Peyer's patch (tissue), 4 donors: ENCODE data around the gene VAT1. TPM values are rescaled to one million over a fixed set of nuclear protein-coding genes. Genes with fewer than 3 reads are reported as not detected.

Experiments
- DNase-seq, 3 donors: peaks; one replicate each; pipeline ENCODE4 v3.0.0-alpha.2; 2017 to 2019
- H3K27ac ChIP-seq, 4 donors: fragments of 200-600 bp; sonication (generic); one replicate each; pipeline ENCODE4 v1.5.1; 2016 to 2019
- H3K27me3 ChIP-seq, 2 donors: fragments of 200-600 bp; sonication (generic); one replicate each; pipeline ENCODE4 v1.5.1; 2019
- H3K36me3 ChIP-seq, 3 donors: fragments of 200-600 bp; sonication (generic); one replicate each; pipeline ENCODE4 v1.5.1; 2016 to 2019
- H3K4me1 ChIP-seq, 4 donors: fragments of 200-600 bp; sonication (generic); one replicate each; pipeline ENCODE4 v1.5.1; 2016 to 2019
- H3K4me3 ChIP-seq, 4 donors: fragments of 200-600 bp; sonication (generic); 1 replicate in 3 of 4; 2 replicates in 1 of 4; pipeline ENCODE4 v1.5.1; 2016 to 2019; ENCODE audit warnings: mild to moderate bottlenecking in 1 of 4
- H3K9me3 ChIP-seq, 4 donors: fragments of 200-600 bp; sonication (generic); one replicate each; pipeline ENCODE4 v1.5.1; 2016 to 2019; ENCODE audit warnings: mild to moderate bottlenecking in 1 of 4
- POLR2A ChIP-seq, 2 donors: fragments of 450-650 bp; IDR thresholded peaks; one replicate each; pipeline ENCODE4 v1.5.1; 2017; ENCODE audit warnings: antibody characterized with exemption in 2 of 2, mild to moderate bottlenecking in 2 of 2, moderate library complexity in 2 of 2
- total RNA-seq, 4 donors: library from RNA; depleted of rRNA; stranded (reverse); fragments of >200 nt; gene quantifications; one replicate each; pipeline ENCODE4 v1.1.0, GENCODE V29; 2016
- TF ChIP-seq, protein P1 (sequence below), 6 experiments: fragments of 450-650 bp in 4 of 6; fragments of 200-600 bp in 2 of 6; sonication (generic) in 1 of 6; IDR thresholded peaks; one replicate each; pipeline ENCODE4 v1.5.1; 2017 to 2019; ENCODE audit warnings: antibody characterized with exemption in 6 of 6, mild to moderate bottlenecking in 3 of 6, moderate library complexity in 1 of 6

VAT1 gene
- total RNA-seq, 4 donors from 2014 or later = 52.8 to 97.8 (median 71.5) TPM

DNA sequence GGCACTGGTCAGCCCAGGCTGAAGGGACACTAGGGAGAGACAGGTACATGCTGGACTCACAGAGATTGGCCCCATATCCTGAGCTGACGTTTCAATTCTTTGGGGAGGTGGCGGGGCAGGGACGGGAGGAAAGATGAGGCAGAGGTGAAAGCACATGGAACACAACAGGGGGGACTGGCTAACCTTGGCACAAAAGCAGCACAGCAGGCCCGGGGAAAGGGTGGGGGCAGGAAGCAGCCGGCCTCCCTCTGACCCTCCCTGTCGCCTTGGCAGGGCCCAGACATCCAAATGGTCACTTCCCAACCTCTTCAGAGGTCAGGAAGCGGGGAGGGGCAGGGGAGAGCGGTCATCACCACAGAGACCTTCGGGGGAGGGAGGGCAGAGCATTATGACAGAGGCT is 6.6 kb downstream of the VAT1 start:
- no peak overlapping the region for H3K4me3 ChIP-seq
- H3K9me3 ChIP-seq = no peaks in the 10 kb centered on the region
- no peaks in the 10 kb centered on the region for H3K27me3 ChIP-seq
- no peak for TF ChIP-seq POLR2A (IDR thresholded peaks at IDR 0.05)
- TF ChIP-seq, protein P1, sequence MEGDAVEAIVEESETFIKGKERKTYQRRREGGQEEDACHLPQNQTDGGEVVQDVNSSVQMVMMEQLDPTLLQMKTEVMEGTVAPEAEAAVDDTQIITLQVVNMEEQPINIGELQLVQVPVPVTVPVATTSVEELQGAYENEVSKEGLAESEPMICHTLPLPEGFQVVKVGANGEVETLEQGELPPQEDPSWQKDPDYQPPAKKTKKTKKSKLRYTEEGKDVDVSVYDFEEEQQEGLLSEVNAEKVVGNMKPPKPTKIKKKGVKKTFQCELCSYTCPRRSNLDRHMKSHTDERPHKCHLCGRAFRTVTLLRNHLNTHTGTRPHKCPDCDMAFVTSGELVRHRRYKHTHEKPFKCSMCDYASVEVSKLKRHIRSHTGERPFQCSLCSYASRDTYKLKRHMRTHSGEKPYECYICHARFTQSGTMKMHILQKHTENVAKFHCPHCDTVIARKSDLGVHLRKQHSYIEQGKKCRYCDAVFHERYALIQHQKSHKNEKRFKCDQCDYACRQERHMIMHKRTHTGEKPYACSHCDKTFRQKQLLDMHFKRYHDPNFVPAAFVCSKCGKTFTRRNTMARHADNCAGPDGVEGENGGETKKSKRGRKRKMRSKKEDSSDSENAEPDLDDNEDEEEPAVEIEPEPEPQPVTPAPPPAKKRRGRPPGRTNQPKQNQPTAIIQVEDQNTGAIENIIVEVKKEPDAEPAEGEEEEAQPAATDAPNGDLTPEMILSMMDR (IDR thresholded peaks at IDR 0.05) = no peak
- peaks cover 0 to 56% (median 0%) of the 10 kb centered on the region in 4 donors for H3K4me1 ChIP-seq
- DNase-seq = no peak
- peak overlapping the region in 2 of 4 donors; percentile 44 to 52 for H3K27ac ChIP-seq
- peaks cover 0 to 46% (median 0%) of the 10 kb centered on the region in 3 donors for H3K36me3 ChIP-seq

DNA sequence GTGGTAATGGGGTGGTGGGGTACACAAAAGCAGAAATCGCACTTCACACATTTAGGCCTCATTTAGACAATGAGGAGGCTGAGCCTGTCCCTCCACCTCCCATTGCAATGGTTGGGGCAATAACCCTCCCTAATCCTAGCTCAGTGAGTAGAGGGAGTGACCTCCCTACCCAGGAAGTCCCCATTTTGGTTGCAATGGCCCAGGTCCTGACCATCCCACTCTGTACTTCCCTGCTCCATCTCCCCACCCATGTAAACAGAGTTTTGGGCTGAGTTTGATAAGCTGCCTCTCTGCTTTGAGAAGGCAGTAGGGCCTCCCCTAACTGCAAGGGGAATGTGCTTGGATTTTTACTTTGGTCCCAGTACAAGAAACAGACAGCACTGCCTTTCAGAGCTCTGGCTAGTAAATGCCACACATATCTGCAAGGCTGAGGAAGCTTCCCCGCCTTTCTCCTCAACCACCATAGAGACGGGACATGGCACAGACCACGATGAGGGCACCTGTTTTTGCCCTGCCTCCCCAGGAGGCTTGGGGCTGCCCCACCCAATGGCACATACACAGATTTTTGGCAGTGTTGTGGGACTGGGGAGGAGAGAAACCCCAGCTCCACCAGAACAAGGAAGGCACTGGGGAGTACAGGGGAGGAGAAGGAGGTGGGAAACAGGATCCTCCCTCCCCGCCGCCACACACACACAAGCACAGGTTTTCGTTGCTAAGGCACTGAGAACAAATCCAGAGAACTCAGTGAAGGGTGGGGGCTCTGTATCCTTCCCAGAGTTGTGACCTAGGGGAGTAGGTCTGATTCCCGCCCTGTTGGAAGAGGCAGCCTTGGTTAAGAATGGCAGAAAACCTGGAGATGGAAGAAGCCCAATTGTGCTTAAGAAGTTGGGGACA is 7.3 kb downstream of the VAT1 start:
- TF ChIP-seq, protein P1 (IDR thresholded peaks at IDR 0.05) = no peak
- no peak for TF ChIP-seq POLR2A (IDR thresholded peaks at IDR 0.05)
- DNase-seq = no peak
- no peaks in the 10 kb centered on the region for H3K9me3 ChIP-seq
- H3K27me3 ChIP-seq = no peaks in the 10 kb centered on the region
- peaks cover 0 to 56% (median 0%) of the 10 kb centered on the region in 4 donors for H3K4me1 ChIP-seq
- peak overlapping the region in 3 of 4 donors; percentile 17 to 52 (median 44) for H3K27ac ChIP-seq
- H3K36me3 ChIP-seq = peaks cover 0 to 46% (median 0%) of the 10 kb centered on the region in 3 donors
- H3K4me3 ChIP-seq = no peak overlapping the region

DNA sequence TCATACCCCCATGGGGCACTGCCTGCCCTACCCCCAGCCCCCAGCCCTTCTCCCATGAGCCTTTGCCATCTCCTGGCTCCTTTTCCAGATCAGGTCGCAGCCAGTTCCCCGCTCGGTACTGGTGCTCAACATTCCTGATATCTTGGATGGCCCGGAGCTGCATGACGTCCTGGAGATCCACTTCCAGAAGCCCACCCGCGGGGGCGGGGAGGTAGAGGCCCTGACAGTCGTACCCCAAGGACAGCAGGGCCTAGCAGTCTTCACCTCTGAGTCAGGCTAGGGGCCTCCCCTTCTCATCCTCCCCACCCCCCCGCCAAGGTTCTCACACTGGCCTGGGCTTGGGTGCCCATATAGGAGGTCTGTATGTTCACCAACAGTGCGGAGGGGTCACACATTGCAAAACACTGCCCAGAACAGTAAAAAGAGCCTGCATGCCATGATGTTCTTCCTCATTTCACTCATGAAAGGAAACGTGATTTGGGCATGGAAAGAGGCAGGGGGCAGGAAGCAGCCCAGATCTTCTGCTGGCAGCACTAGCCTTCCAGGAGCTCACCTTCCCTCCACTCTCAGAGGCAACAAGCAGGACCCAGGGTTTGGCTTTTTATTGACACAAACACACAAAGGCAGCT is 8.1 kb downstream of the VAT1 start:
- TF ChIP-seq POLR2A (IDR thresholded peaks at IDR 0.05) = no peak
- TF ChIP-seq, protein P1 (IDR thresholded peaks at IDR 0.05) = no peak
- Histone ChIP-seq H3K4me1 (peaks cover 0 to 55% (median 0%) of the 10 kb centered on the region in 4 donors), H3K36me3 (peaks cover 0 to 46% (median 0%) of the 10 kb centered on the region in 3 donors)

DNA sequence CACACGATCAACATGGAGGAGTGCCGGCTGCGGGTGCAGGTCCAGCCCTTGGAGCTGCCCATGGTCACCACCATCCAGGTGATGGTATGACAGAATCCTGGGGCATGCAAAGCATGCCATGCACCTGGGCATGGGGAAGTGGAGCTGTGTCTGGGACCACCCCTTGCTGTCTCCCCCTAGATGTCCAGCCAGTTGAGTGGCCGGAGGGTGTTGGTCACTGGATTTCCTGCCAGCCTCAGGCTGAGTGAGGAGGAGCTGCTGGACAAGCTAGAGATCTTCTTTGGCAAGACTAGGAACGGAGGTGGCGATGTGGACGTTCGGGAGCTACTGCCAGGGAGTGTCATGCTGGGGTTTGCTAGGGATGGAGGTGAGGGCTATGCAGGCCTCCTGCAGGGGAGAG is 8.9 kb downstream of the VAT1 start:
- Histone ChIP-seq H3K9me3 (no peaks in the 10 kb centered on the region), H3K27ac (no peak overlapping the region), H3K36me3 (peaks cover 0 to 43% (median 0%) of the 10 kb centered on the region in 3 donors), H3K4me1 (peaks cover 0 to 55% (median 0%) of the 10 kb centered on the region in 4 donors), H3K27me3 (no peaks in the 10 kb centered on the region), H3K4me3 (no peak overlapping the region)
- TF ChIP-seq POLR2A (IDR thresholded peaks at IDR 0.05) = no peak
- DNase-seq = no peak

More for the DNA sequence above, 8.1 kb downstream of the VAT1 start:
- H3K27me3 ChIP-seq = no peaks in the 10 kb centered on the region
- no peak for DNase-seq
- H3K4me3 ChIP-seq = no peak overlapping the region
- H3K9me3 ChIP-seq = no peaks in the 10 kb centered on the region
- H3K27ac ChIP-seq = peak overlapping the region in 1 of 4 donors; percentile 44

DNA sequence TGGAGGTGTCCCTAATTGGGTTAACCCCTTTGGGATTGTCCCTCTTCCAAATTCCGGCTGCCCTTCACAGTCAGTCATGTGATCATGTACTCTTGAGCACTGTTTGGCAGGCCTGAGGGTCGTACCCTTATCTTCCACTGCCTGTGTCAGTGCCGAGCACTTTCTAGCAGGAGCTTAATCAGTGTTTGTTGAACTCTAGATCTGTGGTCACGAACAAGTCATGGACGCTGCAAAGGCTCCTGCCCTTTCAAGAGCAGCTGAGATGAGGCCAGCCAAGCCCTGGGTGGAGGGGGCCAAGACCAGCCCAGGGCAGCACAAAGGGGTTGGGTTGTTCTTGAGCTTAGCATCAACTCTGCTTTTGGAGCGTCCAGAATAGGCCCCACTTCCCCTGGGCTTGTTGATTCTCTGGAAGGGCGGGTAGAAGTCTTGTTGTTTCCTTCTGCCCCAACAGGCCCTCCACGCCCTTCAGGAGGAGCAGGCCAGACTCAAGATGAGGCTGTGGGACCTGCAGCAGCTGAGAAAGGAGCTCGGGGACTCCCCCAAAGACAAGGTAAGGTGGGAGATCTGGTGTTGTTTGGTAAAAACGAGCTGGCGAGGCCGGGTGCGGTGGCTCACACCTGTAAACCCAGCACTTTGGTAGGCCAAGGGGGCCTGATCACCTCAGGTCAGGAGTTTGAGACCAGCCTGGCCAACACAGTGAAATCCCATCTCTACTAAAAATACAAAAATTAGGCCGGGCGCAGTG is 10.3 kb downstream of the VAT1 start:
- Histone ChIP-seq H3K4me3 (no peak overlapping the region), H3K9me3 (no peaks in the 10 kb centered on the region), H3K4me1 (peaks cover 0 to 61% (median 4%) of the 10 kb centered on the region in 4 donors), H3K36me3 (peaks cover 0 to 35% (median 0%) of the 10 kb centered on the region in 3 donors), H3K27me3 (no peaks in the 10 kb centered on the region), H3K27ac (peak overlapping the region in 3 of 4 donors; percentile 30 to 70 (median 33))
- TF ChIP-seq POLR2A (IDR thresholded peaks at IDR 0.05) = no peak
- TF ChIP-seq, protein P1 (IDR thresholded peaks at IDR 0.05) = no peak
- DNase-seq = no peak
